ENCODE results near the gene LAG3.

LAG3 gene

GRCh38 chr12:6782850-6783566, 10.7 kb downstream of the LAG3 start:
- Histone ChIP-seq H3K9me3 (ENCODE audit: severe bottlenecking) (no peaks in the 10 kb centered on the region), H3K27ac (ENCODE audit: poor library complexity, severe bottlenecking) (no peak overlapping the region), H3K4me1 (ENCODE audit: insufficient read depth, poor library complexity, severe bottlenecking) (peaks cover 3% of the 10 kb centered on the region), H3K27me3 (ENCODE audit: insufficient read depth, poor library complexity, severe bottlenecking) (no peaks in the 10 kb centered on the region), H3K36me3 (ENCODE audit: low read depth) (no peaks in the 10 kb centered on the region), H3K4me3 (ENCODE audit: severe bottlenecking) (no peak overlapping the region)
- DNase-seq (ENCODE audit: low spot score) = no peak
- no peak for ATAC-seq (ENCODE audit: low read depth)
- TF ChIP-seq, protein P1, sequence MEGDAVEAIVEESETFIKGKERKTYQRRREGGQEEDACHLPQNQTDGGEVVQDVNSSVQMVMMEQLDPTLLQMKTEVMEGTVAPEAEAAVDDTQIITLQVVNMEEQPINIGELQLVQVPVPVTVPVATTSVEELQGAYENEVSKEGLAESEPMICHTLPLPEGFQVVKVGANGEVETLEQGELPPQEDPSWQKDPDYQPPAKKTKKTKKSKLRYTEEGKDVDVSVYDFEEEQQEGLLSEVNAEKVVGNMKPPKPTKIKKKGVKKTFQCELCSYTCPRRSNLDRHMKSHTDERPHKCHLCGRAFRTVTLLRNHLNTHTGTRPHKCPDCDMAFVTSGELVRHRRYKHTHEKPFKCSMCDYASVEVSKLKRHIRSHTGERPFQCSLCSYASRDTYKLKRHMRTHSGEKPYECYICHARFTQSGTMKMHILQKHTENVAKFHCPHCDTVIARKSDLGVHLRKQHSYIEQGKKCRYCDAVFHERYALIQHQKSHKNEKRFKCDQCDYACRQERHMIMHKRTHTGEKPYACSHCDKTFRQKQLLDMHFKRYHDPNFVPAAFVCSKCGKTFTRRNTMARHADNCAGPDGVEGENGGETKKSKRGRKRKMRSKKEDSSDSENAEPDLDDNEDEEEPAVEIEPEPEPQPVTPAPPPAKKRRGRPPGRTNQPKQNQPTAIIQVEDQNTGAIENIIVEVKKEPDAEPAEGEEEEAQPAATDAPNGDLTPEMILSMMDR (IDR thresholded peaks at IDR 0.05; ENCODE audit: poor library complexity, severe bottlenecking) = no peak

DNA sequence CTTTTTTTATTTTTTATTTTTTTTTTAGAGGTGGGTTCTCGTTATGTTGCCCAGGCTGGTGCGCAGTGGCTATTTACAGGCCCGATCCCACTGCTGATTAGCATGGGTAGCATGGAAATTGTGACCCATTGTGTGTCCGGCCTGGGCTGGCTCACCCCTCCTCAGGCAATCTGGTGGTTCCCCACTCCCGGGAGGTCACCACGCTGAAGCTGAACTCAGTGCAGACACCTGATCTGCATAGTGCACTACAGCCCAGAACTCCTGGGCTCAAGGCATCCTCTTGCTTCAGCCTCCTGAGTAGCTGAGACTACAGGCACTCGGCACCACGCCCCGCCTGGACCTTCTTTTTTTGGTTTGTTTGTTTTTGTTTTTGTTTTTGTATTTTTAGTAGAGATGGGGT, 11.5 kb downstream of the LAG3 start:
- Histone ChIP-seq H3K4me1 (ENCODE audit: insufficient read depth, poor library complexity, severe bottlenecking) (no peaks in the 10 kb centered on the region), H3K9me3 (ENCODE audit: severe bottlenecking) (no peaks in the 10 kb centered on the region), H3K4me3 (ENCODE audit: severe bottlenecking) (no peak overlapping the region), H3K36me3 (ENCODE audit: low read depth) (no peaks in the 10 kb centered on the region), H3K27me3 (ENCODE audit: insufficient read depth, poor library complexity, severe bottlenecking) (no peaks in the 10 kb centered on the region), H3K27ac (ENCODE audit: poor library complexity, severe bottlenecking) (no peak overlapping the region)
- ATAC-seq (ENCODE audit: low read depth) (no peak), DNase-seq (ENCODE audit: low spot score) (no peak)
- TF ChIP-seq, protein P1 (IDR thresholded peaks at IDR 0.05; ENCODE audit: poor library complexity, severe bottlenecking) = no peak

DNA sequence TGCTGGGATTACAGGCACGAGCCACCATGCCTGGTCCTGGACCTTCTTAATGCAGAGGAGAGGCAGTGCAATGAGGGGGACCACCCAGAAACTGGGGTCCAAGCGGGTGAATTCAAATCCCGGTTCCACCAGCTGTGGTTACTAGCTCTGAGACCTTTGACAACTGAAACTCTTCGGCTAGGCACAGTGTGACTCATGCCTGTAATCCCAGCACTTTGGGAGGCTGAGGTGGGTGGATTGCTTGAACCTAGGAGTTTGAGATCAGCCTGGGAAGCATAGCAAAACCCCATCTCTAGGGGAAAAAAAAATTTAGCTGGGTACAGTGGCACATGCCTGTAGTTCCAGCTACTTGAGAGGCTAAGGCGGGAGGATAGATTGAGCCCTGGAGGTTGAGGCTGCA, 12.0 kb downstream of the LAG3 start:
- Histone ChIP-seq H3K4me3 (ENCODE audit: severe bottlenecking) (no peak overlapping the region), H3K9me3 (ENCODE audit: severe bottlenecking) (no peaks in the 10 kb centered on the region), H3K27ac (ENCODE audit: poor library complexity, severe bottlenecking) (no peak overlapping the region), H3K27me3 (ENCODE audit: insufficient read depth, poor library complexity, severe bottlenecking) (no peaks in the 10 kb centered on the region), H3K36me3 (ENCODE audit: low read depth) (no peaks in the 10 kb centered on the region), H3K4me1 (ENCODE audit: insufficient read depth, poor library complexity, severe bottlenecking) (no peaks in the 10 kb centered on the region)
- no peak for DNase-seq (ENCODE audit: low spot score)
- TF ChIP-seq, protein P1 (IDR thresholded peaks at IDR 0.05; ENCODE audit: poor library complexity, severe bottlenecking) = no peak
- no peak for ATAC-seq (ENCODE audit: low read depth)

DNA sequence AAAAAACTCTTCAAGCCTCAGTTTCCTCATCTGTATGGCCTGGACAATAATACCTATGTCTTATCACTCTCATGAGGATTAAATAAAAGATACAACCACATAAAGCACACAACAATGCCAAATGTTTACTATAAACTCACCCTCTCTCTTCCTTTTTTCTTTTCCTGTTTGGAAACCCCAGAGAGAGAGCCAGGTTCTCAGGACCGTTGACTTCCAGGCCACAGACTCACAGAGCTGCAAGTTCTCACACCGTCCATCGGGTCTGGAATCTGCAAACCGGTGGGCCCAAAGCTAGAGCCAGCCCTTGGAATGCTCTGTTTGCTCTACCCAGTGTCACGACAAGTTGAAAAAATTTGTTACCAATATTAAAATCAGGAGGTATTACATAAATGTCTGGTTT, 12.4 kb downstream of the LAG3 start:
- no peak for DNase-seq (ENCODE audit: low spot score)
- Histone ChIP-seq H3K27me3 (ENCODE audit: insufficient read depth, poor library complexity, severe bottlenecking) (no peaks in the 10 kb centered on the region), H3K36me3 (ENCODE audit: low read depth) (no peaks in the 10 kb centered on the region), H3K9me3 (ENCODE audit: severe bottlenecking) (no peaks in the 10 kb centered on the region), H3K27ac (ENCODE audit: poor library complexity, severe bottlenecking) (no peak overlapping the region), H3K4me3 (ENCODE audit: severe bottlenecking) (no peak overlapping the region), H3K4me1 (ENCODE audit: insufficient read depth, poor library complexity, severe bottlenecking) (no peaks in the 10 kb centered on the region)
- no peak for ATAC-seq (ENCODE audit: low read depth)
- TF ChIP-seq, protein P1 (IDR thresholded peaks at IDR 0.05; ENCODE audit: poor library complexity, severe bottlenecking) = no peak

DNA sequence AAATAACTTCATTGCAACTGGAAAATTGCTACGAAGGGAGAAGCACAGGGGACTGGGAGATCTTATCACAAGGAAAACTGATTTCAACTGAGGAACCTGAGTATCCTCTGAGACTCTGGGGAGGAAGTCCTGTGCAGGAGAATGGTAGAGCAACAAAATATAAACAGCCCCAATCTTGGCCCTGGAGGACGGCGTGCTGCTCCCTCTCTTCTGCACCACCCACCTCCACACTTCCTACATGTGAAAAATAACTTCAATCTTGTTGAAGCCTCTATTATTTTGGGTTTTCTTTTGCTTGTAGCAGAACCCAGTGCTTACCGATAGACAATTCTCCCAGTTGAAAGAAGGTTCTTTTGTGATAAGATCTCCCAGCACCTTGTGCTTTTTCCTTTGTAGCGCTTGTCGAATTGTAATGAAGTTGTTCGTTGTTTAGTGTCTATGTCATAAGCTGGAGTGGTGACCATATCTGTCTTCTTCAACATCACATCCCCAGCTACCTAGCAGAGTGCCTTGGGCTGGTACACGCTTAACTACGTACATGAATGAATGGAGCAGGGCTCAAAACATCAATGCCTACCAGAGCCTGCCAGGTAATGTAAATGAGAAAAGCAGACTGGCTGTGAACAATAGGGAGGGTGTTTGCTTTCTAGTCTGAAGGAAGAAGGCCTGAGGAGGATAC, 14.2 kb downstream of the LAG3 start:
- Histone ChIP-seq H3K4me1 (ENCODE audit: insufficient read depth, poor library complexity, severe bottlenecking) (no peaks in the 10 kb centered on the region), H3K27ac (ENCODE audit: poor library complexity, severe bottlenecking) (no peak overlapping the region), H3K36me3 (ENCODE audit: low read depth) (no peaks in the 10 kb centered on the region), H3K4me3 (ENCODE audit: severe bottlenecking) (no peak overlapping the region), H3K27me3 (ENCODE audit: insufficient read depth, poor library complexity, severe bottlenecking) (no peaks in the 10 kb centered on the region), H3K9me3 (ENCODE audit: severe bottlenecking) (no peaks in the 10 kb centered on the region)
- TF ChIP-seq, protein P1 (IDR thresholded peaks at IDR 0.05; ENCODE audit: poor library complexity, severe bottlenecking) = no peak
- no peak for DNase-seq (ENCODE audit: low spot score)
- no peak for ATAC-seq (ENCODE audit: low read depth)
